GM23338 (cell line): ENCODE results near the gene ARL13A.
"Not testable (repeated sequence)": the region's sequence is repeated elsewhere in the genome, so short reads cannot be mapped to it uniquely, and the experiment has no call there.

Experiments
- CREB1 ChIP-seq: fragments of 250-450 bp; sonication (Bioruptor Pico); IDR thresholded peaks from 2 replicates; pipeline ENCODE4 v1.5.0; 2020; ENCODE audit warnings: low read depth, mild to moderate bottlenecking, moderate library complexity
- CTCF ChIP-seq, 2 experiments: fragments of 200-600 bp in 1 of 2; sonication (generic) in 1 of 2; conservative IDR thresholded peaks; 2 replicates each; pipeline versions ENCODE4 v1.5.1 to v1.6.1; 2016 to 2017; ENCODE audit warnings: antibody characterized with exemption in 2 of 2, low read depth in 2 of 2, mild to moderate bottlenecking in 2 of 2, moderate library complexity in 1 of 2
- EZH2 ChIP-seq: fragments of 200-600 bp; sonication (generic); IDR thresholded peaks from one replicate; pipeline ENCODE4 v1.8.0; 2017; ENCODE audit warnings: antibody characterized with exemption, mild to moderate bottlenecking, low read depth; ENCODE audit not compliant: unreplicated experiment
- EZH2phosphoT487 ChIP-seq: fragments of 200-600 bp; sonication (generic); IDR thresholded peaks from one replicate; pipeline ENCODE4 v1.8.1; 2018; ENCODE audit warnings: antibody characterized with exemption; ENCODE audit not compliant: unreplicated experiment
- JUNB ChIP-seq: IDR thresholded peaks from one replicate; pipeline ENCODE4 v1.6.1; 2016; ENCODE audit warnings: antibody characterized with exemption; ENCODE audit not compliant: unreplicated experiment
- POLR2AphosphoS5 ChIP-seq: IDR thresholded peaks from 2 replicates; pipeline ENCODE4 v1.6.1; 2016; ENCODE audit warnings: antibody characterized with exemption, low read depth
- REST ChIP-seq: IDR thresholded peaks from one replicate; pipeline ENCODE4 v1.6.1; 2018; ENCODE audit warnings: antibody characterized with exemption; ENCODE audit not compliant: unreplicated experiment
- STAT1 ChIP-seq: IDR thresholded peaks from one replicate; pipeline ENCODE4 v1.6.1; 2016; ENCODE audit warnings: antibody characterized with exemption; ENCODE audit not compliant: unreplicated experiment
- ZNF114 ChIP-seq: fragments of 250-450 bp; sonication (Bioruptor Pico); IDR thresholded peaks from 2 replicates; pipeline ENCODE4 v1.5.0; 2020; ENCODE audit warnings: mild to moderate bottlenecking, moderate library complexity
- ZNF331 ChIP-seq: fragments of 250-450 bp; sonication (Bioruptor Pico); IDR thresholded peaks from 2 replicates; pipeline ENCODE4 v1.5.0; 2020; ENCODE audit warnings: low read depth, mild to moderate bottlenecking, moderate library complexity
- ZNF462 ChIP-seq: fragments of 250-450 bp; sonication (Bioruptor Pico); IDR thresholded peaks from 2 replicates; pipeline ENCODE4 v1.5.0; 2020; ENCODE audit warnings: mild to moderate bottlenecking, moderate library complexity
- TF ChIP-seq, protein P1 (sequence below): IDR thresholded peaks from 2 replicates; pipeline ENCODE4 v1.6.1; 2016; ENCODE audit warnings: antibody characterized with exemption

- TF ChIP-seq CTCF (conservative IDR thresholded peaks at IDR 0.05; ENCODE audit: low read depth in 2 of 2); EZH2; JUNB; EZH2phosphoT487; REST; ZNF331 (CRISPR knock-in tag); POLR2AphosphoS5; ZNF114 (CRISPR knock-in tag); ZNF462 (CRISPR knock-in tag); CREB1 (CRISPR knock-in tag); STAT1: not testable (repeated sequence)
- TF ChIP-seq, protein P1, sequence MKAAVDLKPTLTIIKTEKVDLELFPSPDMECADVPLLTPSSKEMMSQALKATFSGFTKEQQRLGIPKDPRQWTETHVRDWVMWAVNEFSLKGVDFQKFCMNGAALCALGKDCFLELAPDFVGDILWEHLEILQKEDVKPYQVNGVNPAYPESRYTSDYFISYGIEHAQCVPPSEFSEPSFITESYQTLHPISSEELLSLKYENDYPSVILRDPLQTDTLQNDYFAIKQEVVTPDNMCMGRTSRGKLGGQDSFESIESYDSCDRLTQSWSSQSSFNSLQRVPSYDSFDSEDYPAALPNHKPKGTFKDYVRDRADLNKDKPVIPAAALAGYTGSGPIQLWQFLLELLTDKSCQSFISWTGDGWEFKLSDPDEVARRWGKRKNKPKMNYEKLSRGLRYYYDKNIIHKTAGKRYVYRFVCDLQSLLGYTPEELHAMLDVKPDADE: not testable (repeated sequence)
Observed at GRCh38 chrX:100981498-100981845, 12.0 kb downstream of the ARL13A start.
